Epithelial cell of esophagus (primary cell): Measurements from ENCODE around the gene OR5K2.

Experiments
- DNase-seq: peaks from one replicate; pipeline ENCODE4 v3.0.0; 2010; ENCODE audit warnings: low read depth
- H3K4me3 ChIP-seq: 2 replicates; pipeline ENCODE4 v1.5.1; 2011; ENCODE audit warnings: mild to moderate bottlenecking, low read length, control low read depth
- CTCF ChIP-seq: IDR thresholded peaks from 2 replicates; pipeline ENCODE4 v1.5.1; 2011; ENCODE audit warnings: low read depth, mild to moderate bottlenecking, low read length, control low read depth, inconsistent platforms; ENCODE audit not compliant: insufficient read depth; ENCODE audit errors: missing control alignments

OR5K2 gene

DNA sequence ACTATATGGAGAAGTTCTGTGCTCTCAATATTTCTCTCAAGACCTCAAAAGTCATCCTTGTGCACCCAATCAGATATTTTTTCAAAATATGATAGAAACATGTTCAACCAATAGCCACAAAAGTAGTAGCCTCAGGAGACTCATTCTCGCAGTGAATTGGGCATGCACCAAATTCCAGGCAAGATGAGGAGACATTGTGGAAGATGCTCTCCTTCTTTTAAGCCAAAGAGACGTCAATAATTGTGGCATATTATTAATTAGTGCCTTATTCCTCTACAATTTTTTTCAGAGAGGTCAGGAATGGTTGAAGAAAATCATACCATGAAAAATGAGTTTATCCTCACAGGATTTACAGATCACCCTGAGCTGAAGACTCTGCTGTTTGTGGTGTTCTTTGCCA, at the start of gene OR5K2:
Gene OR5K2, plus strand, starts transcription at position 301 of the 400 bp plus-strand sequence. Its CDS starts 0 bp downstream, at position 301.
- no peak within 1 kb of the TSS for H3K4me3 ChIP-seq
- no peak for DNase-seq
- no peak for TF ChIP-seq CTCF

DNA sequence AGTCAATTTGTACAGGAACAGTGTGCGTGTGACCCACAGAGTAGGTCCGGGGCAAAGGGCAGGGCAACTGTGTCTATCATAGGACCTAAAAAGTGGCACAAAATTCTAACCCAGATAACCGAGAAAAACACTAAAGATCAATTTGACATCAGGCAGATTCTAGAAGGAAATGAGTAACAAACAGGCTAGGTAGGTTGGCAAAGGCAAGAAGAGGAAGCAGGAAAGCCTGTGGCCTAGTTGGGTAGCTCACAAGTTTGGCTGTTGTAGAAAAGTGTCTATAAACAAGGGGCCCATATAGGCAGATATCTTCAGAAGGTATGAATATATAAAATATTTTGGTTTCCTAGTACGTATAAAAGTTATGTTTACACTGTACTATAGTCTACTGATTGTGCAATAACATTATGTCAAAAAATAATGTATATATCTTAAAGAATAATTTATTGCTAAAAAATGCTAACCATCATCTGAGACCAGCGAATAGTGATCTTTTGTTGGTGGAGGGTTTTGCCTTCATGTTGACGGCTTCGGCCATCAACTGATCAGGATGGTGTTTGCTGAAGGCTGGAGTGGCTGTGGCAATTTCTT, 47.8 kb upstream of the OR5K2 start:
- no peak for TF ChIP-seq CTCF
- H3K4me3 ChIP-seq, result no peak overlapping the region
- DNase-seq, result peak; percentile 75

- no peak for DNase-seq
- no peak for TF ChIP-seq CTCF
- no peak overlapping the region for H3K4me3 ChIP-seq
Observed at GRCh38 chr3:98450372-98450771, 47.1 kb upstream of the OR5K2 start.

- DNase-seq, result no peak
- H3K4me3 ChIP-seq, result no peak overlapping the region
- TF ChIP-seq CTCF, result no peak
Observed at GRCh38 chr3:98453827-98454226, 43.7 kb upstream of the OR5K2 start.

- no peak for TF ChIP-seq CTCF
- DNase-seq, result peak; percentile 54
- H3K4me3 ChIP-seq, result no peak overlapping the region
Observed at GRCh38 chr3:98454929-98455328, 42.6 kb upstream of the OR5K2 start.

GRCh38 chr3:98457543-98457942, 39.9 kb upstream of the OR5K2 start:
- no peak for DNase-seq
- no peak overlapping the region for H3K4me3 ChIP-seq
- TF ChIP-seq CTCF, result peak; percentile 4

GRCh38 chr3:98460220-98460619, 37.3 kb upstream of the OR5K2 start:
- no peak for TF ChIP-seq CTCF
- DNase-seq, result no peak
- H3K4me3 ChIP-seq, result no peak overlapping the region
